Neural progenitor cell (in vitro differentiated cells): ENCODE data around the gene RIN2.

Experiments
- EZH2phosphoT487 ChIP-seq: fragments of 200-600 bp; sonication (generic); IDR thresholded peaks from 2 replicates; pipeline ENCODE4 v1.6.1; 2017; ENCODE audit warnings: antibody characterized with exemption
- TF ChIP-seq, protein P1 (sequence below): fragments of 200-600 bp; sonication (generic); IDR thresholded peaks from 2 replicates; pipeline ENCODE4 v1.5.1; 2017; ENCODE audit warnings: antibody characterized with exemption, mild to moderate bottlenecking

- TF ChIP-seq, protein P1, sequence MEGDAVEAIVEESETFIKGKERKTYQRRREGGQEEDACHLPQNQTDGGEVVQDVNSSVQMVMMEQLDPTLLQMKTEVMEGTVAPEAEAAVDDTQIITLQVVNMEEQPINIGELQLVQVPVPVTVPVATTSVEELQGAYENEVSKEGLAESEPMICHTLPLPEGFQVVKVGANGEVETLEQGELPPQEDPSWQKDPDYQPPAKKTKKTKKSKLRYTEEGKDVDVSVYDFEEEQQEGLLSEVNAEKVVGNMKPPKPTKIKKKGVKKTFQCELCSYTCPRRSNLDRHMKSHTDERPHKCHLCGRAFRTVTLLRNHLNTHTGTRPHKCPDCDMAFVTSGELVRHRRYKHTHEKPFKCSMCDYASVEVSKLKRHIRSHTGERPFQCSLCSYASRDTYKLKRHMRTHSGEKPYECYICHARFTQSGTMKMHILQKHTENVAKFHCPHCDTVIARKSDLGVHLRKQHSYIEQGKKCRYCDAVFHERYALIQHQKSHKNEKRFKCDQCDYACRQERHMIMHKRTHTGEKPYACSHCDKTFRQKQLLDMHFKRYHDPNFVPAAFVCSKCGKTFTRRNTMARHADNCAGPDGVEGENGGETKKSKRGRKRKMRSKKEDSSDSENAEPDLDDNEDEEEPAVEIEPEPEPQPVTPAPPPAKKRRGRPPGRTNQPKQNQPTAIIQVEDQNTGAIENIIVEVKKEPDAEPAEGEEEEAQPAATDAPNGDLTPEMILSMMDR: no peak
- TF ChIP-seq EZH2phosphoT487: no peak
These were observed 48.7 kb downstream of the RIN2 start for GRCh38 chr20:19806806-19807190.
